PC-3 (cell line): ENCODE measurements around the gene TOGARAM2. TPM values are rescaled to one million over a fixed set of nuclear protein-coding genes. Genes with fewer than 3 reads are reported as not detected.

Source experiments
- ATAC-seq: fragments of 200-7000 bp; cut with Tn5 transposase; 2 replicates; pipeline ENCODE4 v1.9.1; 2020; ENCODE audit warnings: mild to moderate bottlenecking, moderate library complexity
- BruUV-seq: library from RNA; stranded (reverse); fragments of 400-500 nt; replicated peaks from 2 replicates; lab custom pipeline; 2021; lab: Mats Ljungman, UMichigan
- CTCF ChIA-PET: fragments of 300-600 bp; sonication (Branson Sonifier 250); formaldehyde crosslinking; loops from one replicate; lab custom pipeline; 2022; ENCODE audit warnings: antibody characterized with exemption; lab: Charles Lee
- POLR2A ChIA-PET: fragments of 300-600 bp; sonication (Branson Sonifier 250); formaldehyde crosslinking; loops from one replicate; lab custom pipeline; 2022; ENCODE audit warnings: antibody characterized with exemption; ENCODE audit not compliant: unreplicated experiment; lab: Charles Lee
- DNase-seq: peaks from one replicate; pipeline ENCODE4 v3.0.0-alpha.2; 2015
- H2AFZ ChIP-seq: fragments of 300-600 bp; sonication (generic); 2 replicates; pipeline ENCODE4 v1.6.0; 2016; ENCODE audit warnings: antibody characterized with exemption, low read length
- H3F3A ChIP-seq: fragments of 300-600 bp; sonication (generic); one replicate; pipeline ENCODE4 v1.6.0; 2017; ENCODE audit warnings: antibody characterized with exemption, low read length, control low read depth, mild to moderate bottlenecking; ENCODE audit not compliant: unreplicated experiment
- H3K27ac ChIP-seq: fragments of 300-600 bp; sonication (generic); 2 replicates; pipeline ENCODE4 v1.5.1; 2016; ENCODE audit warnings: mild to moderate bottlenecking, low read length
- H3K27me3 ChIP-seq: fragments of 300-600 bp; sonication (generic); 2 replicates; pipeline ENCODE4 v1.6.1; 2016; ENCODE audit warnings: low read length, mixed read lengths
- H3K36me3 ChIP-seq: fragments of 300-600 bp; sonication (generic); 2 replicates; pipeline ENCODE4 v1.6.1; 2016; ENCODE audit warnings: low read depth, mixed run types, low read length, mixed read lengths
- H3K4me1 ChIP-seq: fragments of 300-600 bp; sonication (generic); 2 replicates; pipeline ENCODE4 v1.5.1; 2016; ENCODE audit warnings: low read length; ENCODE audit not compliant: insufficient read depth
- H3K4me2 ChIP-seq: fragments of 300-600 bp; sonication (generic); 2 replicates; pipeline ENCODE4 v1.6.0; 2016; ENCODE audit warnings: low read length
- H3K4me3 ChIP-seq: fragments of 300-600 bp; sonication (generic); 2 replicates; pipeline ENCODE4 v1.5.1; 2016; ENCODE audit warnings: mild to moderate bottlenecking, low read length, mixed read lengths
- H3K79me2 ChIP-seq: fragments of 300-600 bp; sonication (generic); 2 replicates; pipeline ENCODE4 v1.6.1; 2017; ENCODE audit warnings: low read length, mixed read lengths
- H3K9ac ChIP-seq: fragments of 300-600 bp; sonication (generic); 2 replicates; pipeline ENCODE4 v1.6.0; 2016; ENCODE audit warnings: mild to moderate bottlenecking, low read length
- H3K9me2 ChIP-seq: fragments of 300-600 bp; sonication (generic); replicated peaks from 2 replicates; pipeline ENCODE4 v1.6.1; 2016; ENCODE audit warnings: mixed run types, low read length, mixed read lengths
- H3K9me3 ChIP-seq: fragments of 300-600 bp; sonication (generic); 2 replicates; pipeline ENCODE4 v1.6.1; 2016; ENCODE audit warnings: low read length, mixed read lengths
- H4K20me1 ChIP-seq: fragments of 300-600 bp; sonication (generic); 2 replicates; pipeline ENCODE4 v1.6.1; 2016; ENCODE audit warnings: low read length, mixed read lengths
- EZH2 ChIP-seq: fragments of 300-600 bp; sonication (generic); IDR thresholded peaks from one replicate; pipeline ENCODE4 v1.6.1; 2017; ENCODE audit warnings: antibody characterized with exemption, mild to moderate bottlenecking, low read length; ENCODE audit not compliant: unreplicated experiment
- EZH2phosphoT487 ChIP-seq: fragments of 300-600 bp; sonication (generic); IDR thresholded peaks from 2 replicates; pipeline ENCODE4 v1.6.1; 2018; ENCODE audit warnings: mild to moderate bottlenecking, antibody characterized with exemption, low read length, borderline replicate concordance
- intact Hi-C: fragments of 100-400 bp; cut with micrococcal nuclease; formaldehyde crosslinking; loops from 2 replicates; pipeline ENCODE4 v1.9.0; 2023
- total RNA-seq: library from RNA; depleted of rRNA; stranded (reverse); fragments of >200 nt; gene quantifications from 2 replicates; pipeline ENCODE4 v1.2.3, GENCODE V29; 2014
- TF ChIP-seq, protein P1 (sequence below): fragments of 300-600 bp; sonication (generic); conservative IDR thresholded peaks from 2 replicates; pipeline ENCODE4 v1.5.1; 2017; ENCODE audit warnings: antibody characterized with exemption, low read depth, mild to moderate bottlenecking, low read length

The TOGARAM2 gene
- total RNA-seq, 1 experiment from 2014 or later = not detected

DNA sequence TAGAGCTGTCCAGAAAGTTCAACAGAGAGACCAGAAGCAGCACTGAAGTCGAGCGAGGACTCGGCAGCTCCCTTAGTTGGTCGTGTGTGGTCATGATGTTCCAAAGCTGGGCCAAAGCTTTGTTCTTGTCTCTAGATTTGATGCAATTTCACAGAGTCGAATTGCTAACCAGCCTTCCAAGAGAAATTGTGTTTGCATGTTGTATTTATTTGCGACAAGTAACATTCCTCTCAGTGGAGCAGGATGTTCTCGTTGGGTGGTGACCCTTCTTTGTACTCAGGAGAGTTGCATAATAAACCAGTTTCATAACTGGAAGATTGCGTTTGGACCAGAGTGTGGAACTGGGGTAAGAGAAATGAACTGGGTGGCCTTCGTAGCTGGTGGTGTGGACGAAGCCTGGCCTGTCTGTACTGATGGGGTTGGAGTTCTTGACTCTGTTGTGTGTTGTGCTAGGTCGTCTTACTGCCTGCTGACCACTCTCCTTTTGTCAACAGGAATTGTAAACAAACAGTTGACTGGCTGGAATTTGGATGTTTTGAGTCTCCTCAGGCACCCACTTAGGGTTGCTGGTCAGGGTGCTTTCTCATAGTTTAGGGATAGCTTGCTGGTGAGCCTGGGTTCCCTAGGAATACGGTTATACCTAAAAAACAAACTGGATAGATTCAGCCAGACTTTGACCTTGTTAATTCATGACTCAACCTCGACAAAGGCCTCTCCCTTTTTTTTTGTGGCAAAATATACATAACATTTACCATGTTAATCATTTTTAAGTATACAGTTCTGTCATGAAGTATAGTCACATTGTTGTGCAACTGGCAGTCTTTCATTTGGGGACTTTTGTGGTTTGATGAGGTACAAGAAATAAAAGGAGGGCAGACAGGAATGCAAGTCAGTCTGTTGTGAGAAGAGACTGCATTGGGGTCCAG lies 28.9 kb upstream of the TOGARAM2 start:
- Histone ChIP-seq H3K27ac (peak overlapping the region; percentile 57), H3K36me3 (peaks cover 19% of the 10 kb centered on the region), H3K79me2 (no peaks in the 10 kb centered on the region), H3K4me2 (peak overlapping the region; percentile 60), H3K4me3 (no peak overlapping the region), H3K9me2 (no peaks in the 10 kb centered on the region), H3K9me3 (no peaks in the 10 kb centered on the region), H2AFZ (no peak overlapping the region), H4K20me1 (peaks cover 6% of the 10 kb centered on the region; the same call in 1 of the 2 replicates), H3K9ac (no peak overlapping the region), H3F3A (no peaks in the 10 kb centered on the region), H3K4me1 (peaks cover 24% of the 10 kb centered on the region), H3K27me3 (no peaks in the 10 kb centered on the region)
- peak; percentile 58 for ATAC-seq
- ChIA-PET CTCF (interaction anchor here (0.5 to 0.7 kb wide), 2 partner anchors 24 to 113 kb away, joined by 3 to 4 read pairs; no protein-coding TSS in a partner anchor), POLR2A (interaction anchor here (0.6 kb wide), 1 partner anchor 37 kb away, joined by 3 read pairs; no protein-coding TSS in a partner anchor)
- TF ChIP-seq, protein P1, sequence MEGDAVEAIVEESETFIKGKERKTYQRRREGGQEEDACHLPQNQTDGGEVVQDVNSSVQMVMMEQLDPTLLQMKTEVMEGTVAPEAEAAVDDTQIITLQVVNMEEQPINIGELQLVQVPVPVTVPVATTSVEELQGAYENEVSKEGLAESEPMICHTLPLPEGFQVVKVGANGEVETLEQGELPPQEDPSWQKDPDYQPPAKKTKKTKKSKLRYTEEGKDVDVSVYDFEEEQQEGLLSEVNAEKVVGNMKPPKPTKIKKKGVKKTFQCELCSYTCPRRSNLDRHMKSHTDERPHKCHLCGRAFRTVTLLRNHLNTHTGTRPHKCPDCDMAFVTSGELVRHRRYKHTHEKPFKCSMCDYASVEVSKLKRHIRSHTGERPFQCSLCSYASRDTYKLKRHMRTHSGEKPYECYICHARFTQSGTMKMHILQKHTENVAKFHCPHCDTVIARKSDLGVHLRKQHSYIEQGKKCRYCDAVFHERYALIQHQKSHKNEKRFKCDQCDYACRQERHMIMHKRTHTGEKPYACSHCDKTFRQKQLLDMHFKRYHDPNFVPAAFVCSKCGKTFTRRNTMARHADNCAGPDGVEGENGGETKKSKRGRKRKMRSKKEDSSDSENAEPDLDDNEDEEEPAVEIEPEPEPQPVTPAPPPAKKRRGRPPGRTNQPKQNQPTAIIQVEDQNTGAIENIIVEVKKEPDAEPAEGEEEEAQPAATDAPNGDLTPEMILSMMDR = no peak
- TF ChIP-seq EZH2phosphoT487 = no peak
- TF ChIP-seq EZH2 = no peak
- peak; percentile 73 for DNase-seq
- BruUV-seq = no TSS peak
- intact Hi-C loops = loop anchor here (1.0 to 10.0 kb wide), 2 partner anchors 131 to 343 kb away; no protein-coding TSS in a partner anchor

DNA sequence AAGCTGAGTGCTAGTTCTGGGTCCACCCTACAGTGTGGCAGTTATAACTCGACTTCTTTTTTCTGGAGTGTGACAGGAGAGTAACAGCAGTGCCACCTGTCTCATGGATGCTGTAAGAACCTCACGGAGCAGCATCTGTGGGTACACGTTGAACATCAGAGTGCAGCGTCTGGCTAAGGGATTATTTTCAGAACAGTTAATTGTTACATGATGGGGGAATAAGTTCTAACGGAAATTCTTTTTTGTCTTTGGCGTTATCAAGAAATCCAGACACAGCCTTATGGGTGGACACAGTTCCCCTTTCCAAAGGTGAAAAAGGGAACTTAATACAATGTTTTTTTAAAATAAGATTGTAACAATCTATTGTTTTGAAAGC lies 28.3 kb upstream of the TOGARAM2 start:
- Histone ChIP-seq H3K79me2 (no peaks in the 10 kb centered on the region), H4K20me1 (peaks cover 6% of the 10 kb centered on the region; the same call in 1 of the 2 replicates), H3F3A (no peaks in the 10 kb centered on the region), H2AFZ (no peak overlapping the region), H3K27ac (peak overlapping the region; percentile 22), H3K9me2 (no peaks in the 10 kb centered on the region), H3K4me3 (no peak overlapping the region), H3K4me2 (no peak overlapping the region), H3K36me3 (peaks cover 14% of the 10 kb centered on the region), H3K4me1 (peaks cover 24% of the 10 kb centered on the region), H3K9me3 (no peaks in the 10 kb centered on the region), H3K9ac (no peak overlapping the region), H3K27me3 (no peaks in the 10 kb centered on the region)
- ATAC-seq (peak; percentile 40), DNase-seq (no peak)
- intact Hi-C loops = loop anchor here (1.0 to 10.0 kb wide), 2 partner anchors 132 to 342 kb away; no protein-coding TSS in a partner anchor
- BruUV-seq = no TSS peak
- CTCF ChIA-PET = no interaction called here
- TF ChIP-seq EZH2 (no peak), EZH2phosphoT487 (no peak)
- TF ChIP-seq, protein P1 = peak; percentile 50; the same call in 1 of the 2 replicates
- POLR2A ChIA-PET = no interaction called here
